Gastrocnemius medialis (tissue), 4 donors: ENCODE data around the gene TUBGCP4.

Experiments used
- CTCF ChIP-seq, 5 experiments: fragments of 450-650 bp in 3 of 5; fragments of 200-600 bp in 2 of 5; sonication (generic) in 2 of 5; IDR thresholded peaks in 4 of 5; conservative IDR thresholded peaks in 1 of 5; 1 replicate in 4 of 5; 2 replicates in 1 of 5; pipeline ENCODE4 v1.5.1; 2016 to 2019; ENCODE audit warnings: antibody characterized with exemption in 5 of 5, mild to moderate bottlenecking in 3 of 5, moderate library complexity in 3 of 5
- POLR2A ChIP-seq, 2 donors: fragments of 450-650 bp; IDR thresholded peaks; one replicate each; pipeline ENCODE4 v1.6.1; 2017; ENCODE audit warnings: antibody characterized with exemption in 2 of 2, mild to moderate bottlenecking in 2 of 2, moderate library complexity in 2 of 2

GRCh38 chr15:43449981-43450380 is 79.1 kb downstream of the TUBGCP4 start:
- TF ChIP-seq CTCF (IDR thresholded peaks at IDR 0.05 in 4 of 5, conservative IDR thresholded peaks at IDR 0.05 in 1 of 5) (no peak), POLR2A (IDR thresholded peaks at IDR 0.05) (no peak)
